ENCODE measurements around the gene ANKHD1. TPM values are rescaled to one million over a fixed set of nuclear protein-coding genes. Genes with fewer than 3 reads are reported as not detected.
A peak's percentile ranks its signal among the peaks of the same experiment; 100 is the strongest.

The ANKHD1 gene
- total and polyA plus RNA-seq, 2 of the 8 experiments (the other 6 are each of a cell fraction or from before 2014, with no cell fraction given): 69.9 to 108 TPM

GRCh38 chr5:140367256-140368013 lies 34.2 kb upstream of the ANKHD1 start:
- no peak overlapping the region for H2BK5ac ChIP-seq (ENCODE audit: low read depth, low read length)
- H4K20me1 ChIP-seq (replicated peaks in 1 of 2; ENCODE audit: control insufficient read depth in 1 of 2, insufficient read depth in 2 of 2, low read length in 2 of 2): no peaks in the 10 kb centered on the region
- peak overlapping the region; percentile 35; the same call in 1 of the 2 replicates for H4K8ac ChIP-seq (ENCODE audit: extremely low read depth, insufficient read depth, low read length)
- no peak overlapping the region for H2BK12ac ChIP-seq (ENCODE audit: low read depth, low read length)
- H3K27me3 ChIP-seq (replicated peaks in 1 of 4; ENCODE audit: control insufficient read depth in 3 of 4, extremely low read depth in 1 of 4, insufficient read depth in 3 of 4, low read length in 3 of 4): peaks cover 0 to 7% (median 2%) of the 10 kb centered on the region in 4 experiments; a peak in 2 of 7 replicates
- no peak overlapping the region for H2BK15ac ChIP-seq (ENCODE audit: low read length)
- H3K14ac ChIP-seq (ENCODE audit: insufficient read length): no peak overlapping the region
- no peaks in the 10 kb centered on the region for H3K36me3 ChIP-seq (ENCODE audit: control insufficient read depth in 2 of 4, insufficient read depth in 4 of 4, low read length in 3 of 4)
- DNase-seq (ENCODE audit: low read depth in 1 of 2, low spot score in 2 of 2): no peak
- no peak overlapping the region for H2BK120ac ChIP-seq (replicated peaks; ENCODE audit: low read depth, low read length)
- H4K5ac ChIP-seq (ENCODE audit: insufficient read length, low read depth, low read length): no peak overlapping the region
- no peaks in the 10 kb centered on the region for H3K79me2 ChIP-seq (ENCODE audit: control insufficient read depth in 1 of 2, insufficient read depth in 2 of 2, low read length in 2 of 2)
- no peak overlapping the region for H2AFZ ChIP-seq (ENCODE audit: low read length)
- FAIRE-seq: no peak
- CTCF ChIA-PET (ENCODE audit: partially characterized antibody): interaction anchor here (0.8 to 2.7 kb wide), 9 partner anchors 9 to 184 kb away, joined by 3 to 15 read pairs (median 4); partner anchors contain the start of gene HBEGF
- H3K4me2 ChIP-seq (ENCODE audit: insufficient read depth in 1 of 2, low read depth in 2 of 2, low read length in 2 of 2): no peak overlapping the region
- H2AK5ac ChIP-seq (ENCODE audit: low read depth, low read length): no peak overlapping the region
- no peak overlapping the region for H4K91ac ChIP-seq (replicated peaks; ENCODE audit: insufficient read length, low read length)
- POLR2A ChIA-PET (ENCODE audit: partially characterized antibody): interaction anchor here (1.4 to 1.8 kb wide), 3 partner anchors 21 to 192 kb away, joined by 4 to 5 read pairs (median 4); partner anchors contain the start of genes ANKHD1, CYSTM1 and HBEGF
- H3K23ac ChIP-seq (ENCODE audit: insufficient read length): no peak overlapping the region
- H3K9me3 ChIP-seq (ENCODE audit: insufficient read depth in 2 of 2, low read depth in 1 of 2, low read length in 1 of 2): no peaks in the 10 kb centered on the region
- H2BK20ac ChIP-seq (ENCODE audit: low read length): no peak overlapping the region
- peaks cover 0 to 8% (median 2%) of the 10 kb centered on the region in 4 experiments; a peak in 3 of 7 replicates for H3K4me1 ChIP-seq (replicated peaks in 1 of 4; ENCODE audit: control insufficient read depth in 3 of 4, insufficient read depth in 4 of 4, low read length in 3 of 4)
- H3K79me1 ChIP-seq (ENCODE audit: low read depth, low read length): no peaks in the 10 kb centered on the region; the same call in 1 of the 2 replicates
- WGBS, 2 experiments (ENCODE audit: extremely low coverage in 1 of 2, insufficient coverage in 1 of 2, insufficient read length in 1 of 2, insufficient replicate concordance in 2 of 2, low coverage in 1 of 2, low lambda C conversion rate in 2 of 2, missing lambda C conversion rate in 1 of 2): 81% methylated on average over 8 of the region's 8 CpGs; no CpG with 5 or more reads in 1 of the 2 experiments
- H3K23me2 ChIP-seq (ENCODE audit: low read depth, low read length): peaks cover 3% of the 10 kb centered on the region; the same call in 1 of the 2 replicates
- no peak for TF ChIP-seq CTBP2 (IDR thresholded peaks at IDR 0.05; ENCODE audit: borderline replicate concordance, insufficient read depth, insufficient read length, low read length)
- TF ChIP-seq CHD1 (IDR thresholded peaks at IDR 0.05; ENCODE audit: low read depth, low read length): no peak
- peak in 1 of 3 experiments; percentile 33; a peak in 1 of 4 replicates for TF ChIP-seq CTCF (IDR thresholded peaks at IDR 0.05; ENCODE audit: control extremely low read depth in 1 of 3, insufficient read depth in 1 of 3, low read depth in 1 of 3, low read length in 3 of 3)
- no peak for TF ChIP-seq KDM5A (IDR thresholded peaks at IDR 0.05; ENCODE audit: low read length)
- no peak for TF ChIP-seq NRF1 (IDR thresholded peaks at IDR 0.05; ENCODE audit: low read depth, low read length)
- no peak for TF ChIP-seq GABPA (IDR thresholded peaks at IDR 0.05; ENCODE audit: borderline replicate concordance, insufficient read depth, low read length)
- no peak overlapping the region for H3K27ac ChIP-seq (ENCODE audit: low read depth, low read length)
- H3K4me3 ChIP-seq (ENCODE audit: extremely low read depth in 1 of 4, insufficient read depth in 2 of 4, low read depth in 3 of 4, low read length in 4 of 4): no peak overlapping the region
- H3K56ac ChIP-seq (replicated peaks; ENCODE audit: insufficient read length, low read depth, low read length): no peak overlapping the region
- no peak overlapping the region for H3K9ac ChIP-seq (replicated peaks in 1 of 4; ENCODE audit: extremely low read depth in 1 of 4, low read depth in 3 of 4, low read length in 3 of 4)
- no peak overlapping the region for H3K4ac ChIP-seq (replicated peaks; ENCODE audit: insufficient read length, low read depth, low read length)
- no peak overlapping the region for H3K18ac ChIP-seq (ENCODE audit: extremely low read depth, low read length)

All from H1 (cell line).